ENCODE measurements around the gene DPH1. TPM values are rescaled to one million over a fixed set of nuclear protein-coding genes. Genes with fewer than 3 reads are reported as not detected.

DPH1 gene
- total RNA-seq, 1 donor from 2014 or later, result 25.7 TPM

DNA sequence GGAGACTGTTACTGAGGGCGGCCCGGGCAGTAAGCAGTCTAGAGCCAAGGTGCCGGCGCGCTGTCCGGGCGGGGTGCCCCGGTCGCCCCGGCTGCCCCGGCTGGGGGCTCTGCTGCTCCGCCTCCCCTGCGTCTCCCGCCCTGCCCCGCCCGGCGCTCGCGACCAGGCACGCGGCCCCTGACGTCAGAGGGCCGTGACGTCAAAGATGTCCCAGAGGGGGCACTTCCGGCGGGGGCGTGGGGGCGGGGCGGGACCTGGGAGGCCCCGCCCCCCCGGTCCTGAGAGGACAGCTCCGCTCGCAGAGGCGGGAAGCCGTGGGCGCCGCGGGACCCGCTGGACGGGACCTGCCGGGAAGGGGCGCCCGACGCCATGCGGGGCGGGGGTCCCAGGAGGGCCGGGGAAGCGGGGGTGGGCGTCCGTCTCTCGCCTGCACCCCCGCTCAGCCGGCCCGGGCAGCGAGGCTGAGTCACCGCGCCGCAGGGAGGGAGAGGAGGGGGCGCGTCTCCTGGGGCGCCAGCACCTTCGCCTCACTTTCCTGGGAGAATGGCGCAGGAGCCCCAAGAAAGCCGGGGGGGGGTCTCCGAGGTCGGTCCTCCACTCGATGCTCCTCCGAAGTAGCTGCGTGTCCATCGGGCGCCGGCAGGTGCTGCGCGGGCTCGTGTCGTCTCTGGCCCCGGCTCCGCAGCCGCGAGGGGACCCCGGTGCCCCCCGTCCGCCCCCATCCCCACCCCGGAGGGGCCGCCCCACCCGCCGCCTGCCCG is 20.5 kb downstream of the DPH1 start:
- peak; percentile 68 for DNase-seq

DNA sequence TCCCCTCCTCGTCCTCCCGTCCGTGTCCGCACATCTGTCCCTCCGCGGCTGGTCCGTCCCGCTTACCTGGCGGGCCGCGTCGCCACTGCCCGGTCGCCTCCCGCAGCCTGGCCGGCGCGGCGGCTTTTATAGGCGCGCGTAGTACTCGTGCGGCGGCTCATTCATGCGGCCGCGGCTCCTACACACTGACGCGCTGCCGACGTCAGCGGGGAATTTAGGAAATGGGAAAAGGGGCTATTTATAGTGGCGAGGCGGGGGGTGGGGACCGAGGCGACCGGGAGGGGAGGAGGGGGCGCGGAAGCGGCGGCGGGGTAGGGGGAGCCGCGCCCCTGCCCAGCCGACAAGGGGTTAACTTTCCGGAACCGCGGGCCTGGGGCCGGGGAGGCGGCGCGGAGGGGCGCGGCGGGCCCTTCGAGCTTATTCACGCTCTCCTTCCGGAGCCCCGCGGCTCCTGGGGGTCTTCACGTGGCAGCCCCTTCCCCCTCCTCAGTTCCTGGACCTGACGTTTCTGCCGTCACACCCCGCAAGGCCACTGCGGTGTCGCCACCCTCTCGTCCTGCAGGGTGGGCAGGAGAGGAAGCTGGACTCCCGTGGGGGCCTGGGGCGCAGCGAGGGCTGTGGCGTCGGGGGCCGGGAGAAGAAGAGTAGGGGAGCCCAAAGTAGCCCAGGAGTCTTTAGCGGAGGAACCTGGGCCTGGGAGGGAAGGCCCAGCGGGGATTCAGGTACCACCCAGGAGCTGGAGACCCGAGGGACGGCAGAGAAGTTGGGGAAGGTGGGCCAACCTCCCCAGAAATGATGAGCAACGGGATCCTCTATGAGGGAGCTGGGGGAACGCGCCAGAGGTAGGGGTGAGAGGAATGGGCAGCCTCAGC is 21.3 kb downstream of the DPH1 start:
- DNase-seq, result peak; percentile 57

DNA sequence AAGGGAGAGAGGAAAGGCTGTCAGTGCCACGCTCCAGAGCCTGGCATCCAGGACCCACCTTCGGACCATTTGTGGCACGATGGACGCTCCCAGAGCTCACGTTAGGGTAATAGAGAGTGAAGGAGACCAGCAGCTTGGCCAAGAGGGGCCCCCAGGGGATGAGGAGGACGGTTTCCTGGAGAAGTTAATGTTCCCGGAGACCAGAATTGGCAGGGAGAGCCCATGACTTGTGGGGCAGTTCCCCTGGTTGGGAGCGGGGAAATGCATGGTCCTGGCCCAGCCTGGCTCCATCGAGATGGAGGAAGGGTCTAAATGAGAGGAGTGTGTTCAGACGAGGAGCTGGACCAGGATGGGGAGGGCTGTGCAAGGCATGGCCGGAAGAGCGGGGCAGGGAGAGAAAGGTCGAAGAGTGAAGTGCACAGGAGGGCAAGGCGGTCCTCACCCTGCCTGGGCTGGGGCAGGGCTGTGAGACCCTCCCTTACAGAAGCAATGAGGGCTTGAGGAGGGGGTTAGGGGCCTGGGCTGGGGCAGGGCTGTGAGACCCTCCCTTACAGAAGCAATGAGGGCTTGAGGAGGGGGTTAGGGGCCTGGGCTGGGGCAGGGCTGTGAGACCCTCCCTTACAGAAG is 22.1 kb downstream of the DPH1 start:
- DNase-seq, result no peak

DNA sequence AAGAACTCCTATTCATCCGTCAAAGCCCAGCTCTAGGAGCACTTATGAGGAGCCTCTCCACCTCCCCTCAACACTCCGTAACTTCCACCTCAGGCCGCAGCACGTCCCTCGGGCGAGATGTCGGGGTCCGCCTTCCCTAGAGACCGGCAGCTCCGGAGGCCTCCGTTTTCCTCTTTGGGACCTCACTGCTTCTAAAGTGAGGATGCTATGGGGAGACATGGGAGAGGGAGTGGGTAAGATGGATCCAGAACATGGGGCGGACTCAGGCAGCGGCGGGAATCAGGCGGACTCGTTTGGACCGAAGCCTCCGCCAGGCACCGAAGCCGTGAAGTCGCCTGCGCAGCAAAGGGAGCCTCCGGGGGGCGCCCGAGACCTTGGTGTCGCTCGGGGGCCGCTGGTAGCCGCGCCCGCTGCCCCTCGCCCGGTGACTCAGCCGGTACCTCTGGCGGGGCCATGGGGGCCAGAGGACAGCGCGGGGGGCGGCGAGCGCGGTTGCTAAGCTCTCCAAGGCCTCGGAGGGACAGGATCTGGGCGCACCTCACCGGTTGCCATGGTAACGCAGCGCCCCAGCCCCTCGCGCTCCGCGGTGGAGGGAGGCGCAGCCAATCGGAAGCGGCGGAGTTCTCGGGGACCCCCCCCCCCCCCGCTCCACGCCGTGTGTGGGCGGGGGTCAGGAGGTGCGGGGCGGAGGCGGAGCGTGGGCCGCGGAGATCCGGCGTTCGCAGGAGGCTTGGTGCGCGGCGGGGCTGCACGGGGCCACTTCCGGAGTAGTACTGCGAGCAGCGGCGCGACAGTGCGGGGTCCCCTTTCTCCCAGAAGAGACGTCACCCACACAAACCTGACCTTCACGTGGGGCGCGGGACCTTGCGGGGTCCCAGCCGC is 23.7 kb downstream of the DPH1 start:
- DNase-seq, result peak; percentile 84

DNA sequence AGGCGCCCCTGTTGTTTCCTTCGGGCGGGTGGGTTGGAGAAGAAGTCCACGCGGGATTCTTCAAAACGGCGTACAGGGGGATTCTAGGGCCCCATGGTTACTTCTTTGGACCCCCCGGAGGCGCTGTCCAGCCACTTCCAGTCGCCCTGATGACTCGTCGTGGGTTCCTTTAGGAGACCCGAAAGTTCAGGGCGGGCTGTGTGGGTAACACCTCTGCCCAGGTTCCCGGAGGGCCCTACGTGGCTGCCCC is 24.2 kb downstream of the DPH1 start:
- DNase-seq, result no peak

DNA sequence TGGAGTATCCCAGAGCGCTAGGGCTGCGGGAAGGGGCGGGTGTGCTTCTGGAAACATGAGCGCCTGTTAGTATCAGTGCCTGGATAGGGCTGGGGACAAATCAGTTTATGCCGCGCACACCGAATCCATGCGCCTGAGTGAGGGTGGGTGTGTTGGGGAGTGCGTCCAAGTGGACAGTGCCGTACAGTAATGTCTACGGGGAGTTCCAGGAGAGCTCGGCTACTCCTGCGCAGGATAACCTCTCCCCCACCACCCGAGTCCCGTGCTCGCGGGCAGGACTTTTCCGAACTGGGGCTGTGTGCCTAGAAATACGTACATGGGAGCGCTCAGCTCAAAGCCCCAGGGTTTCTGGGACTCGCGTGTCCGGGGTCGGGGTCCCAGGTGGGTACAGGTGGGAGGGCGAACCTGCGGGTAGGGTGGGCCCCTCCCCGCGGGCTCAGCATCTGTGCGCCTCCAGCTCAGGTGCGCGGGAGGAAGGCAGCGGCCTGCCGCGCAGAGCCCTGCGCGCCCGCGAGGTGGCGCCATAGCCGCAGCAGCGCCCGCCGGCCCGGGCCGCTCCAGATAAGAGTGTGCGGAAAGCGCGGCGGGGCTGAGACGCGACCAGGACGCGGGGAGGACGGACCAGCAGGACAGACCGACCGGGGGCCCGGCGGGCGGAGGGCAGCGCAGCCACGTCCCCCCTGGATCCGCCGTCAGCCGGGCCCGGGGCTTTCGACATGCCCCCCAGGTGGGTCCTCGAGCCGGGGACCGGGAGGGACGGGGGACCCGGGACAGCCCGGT is 24.7 kb downstream of the DPH1 start, which contains the start of gene HIC1:
HIC1 (plus strand) TSS at position 592 of the 780 bp plus-strand sequence. CDS start 1,588 bp downstream, outside the sequence.
- peak; percentile 87 for DNase-seq

DNA sequence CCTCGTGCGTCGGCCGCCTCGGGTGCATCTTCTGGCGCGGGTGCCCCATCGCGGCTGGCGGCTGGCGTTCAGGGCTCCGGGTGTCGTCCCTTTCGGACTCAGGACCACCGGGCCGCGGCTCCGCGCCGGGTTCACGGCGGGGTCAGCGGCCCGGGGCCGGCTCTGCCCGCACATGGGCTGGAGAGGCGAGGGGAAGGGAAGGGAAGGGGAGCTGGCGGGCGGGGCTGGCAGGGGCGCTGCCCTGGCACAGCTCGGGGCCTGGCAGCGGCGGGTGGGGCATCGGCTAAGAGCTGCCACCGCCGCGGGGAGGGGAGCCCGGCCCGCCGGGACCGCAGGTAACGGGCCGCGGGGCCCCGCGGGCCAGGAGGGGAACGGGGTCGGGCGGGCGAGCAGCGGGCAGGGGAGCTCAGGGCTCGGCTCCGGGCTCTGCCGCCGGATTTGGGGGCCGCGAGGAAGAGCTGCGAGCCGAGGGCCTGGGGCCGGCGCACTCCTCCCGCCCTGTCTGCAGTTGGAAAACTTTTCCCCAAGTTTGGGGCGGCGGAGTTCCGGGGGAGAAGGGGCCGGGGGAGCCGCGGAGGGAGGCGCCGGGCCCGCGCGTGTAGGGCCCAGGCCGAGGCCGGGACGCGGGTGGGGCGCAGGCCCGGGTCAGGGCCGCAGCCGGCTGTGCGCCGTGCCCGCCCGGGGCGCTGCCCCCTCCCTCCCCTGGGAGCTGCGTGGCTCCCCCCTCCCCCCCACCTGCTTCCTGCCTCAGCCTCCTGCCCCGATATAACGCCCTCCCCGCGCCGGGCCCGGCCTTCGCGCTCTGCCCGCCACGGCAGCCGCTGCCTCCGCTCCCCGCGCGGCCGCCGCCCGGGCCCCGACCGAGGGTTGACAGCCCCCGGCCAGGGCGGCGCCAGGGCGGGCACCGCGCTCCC is 25.6 kb downstream of the DPH1 start:
- DNase-seq, result peak; percentile 55

DNA sequence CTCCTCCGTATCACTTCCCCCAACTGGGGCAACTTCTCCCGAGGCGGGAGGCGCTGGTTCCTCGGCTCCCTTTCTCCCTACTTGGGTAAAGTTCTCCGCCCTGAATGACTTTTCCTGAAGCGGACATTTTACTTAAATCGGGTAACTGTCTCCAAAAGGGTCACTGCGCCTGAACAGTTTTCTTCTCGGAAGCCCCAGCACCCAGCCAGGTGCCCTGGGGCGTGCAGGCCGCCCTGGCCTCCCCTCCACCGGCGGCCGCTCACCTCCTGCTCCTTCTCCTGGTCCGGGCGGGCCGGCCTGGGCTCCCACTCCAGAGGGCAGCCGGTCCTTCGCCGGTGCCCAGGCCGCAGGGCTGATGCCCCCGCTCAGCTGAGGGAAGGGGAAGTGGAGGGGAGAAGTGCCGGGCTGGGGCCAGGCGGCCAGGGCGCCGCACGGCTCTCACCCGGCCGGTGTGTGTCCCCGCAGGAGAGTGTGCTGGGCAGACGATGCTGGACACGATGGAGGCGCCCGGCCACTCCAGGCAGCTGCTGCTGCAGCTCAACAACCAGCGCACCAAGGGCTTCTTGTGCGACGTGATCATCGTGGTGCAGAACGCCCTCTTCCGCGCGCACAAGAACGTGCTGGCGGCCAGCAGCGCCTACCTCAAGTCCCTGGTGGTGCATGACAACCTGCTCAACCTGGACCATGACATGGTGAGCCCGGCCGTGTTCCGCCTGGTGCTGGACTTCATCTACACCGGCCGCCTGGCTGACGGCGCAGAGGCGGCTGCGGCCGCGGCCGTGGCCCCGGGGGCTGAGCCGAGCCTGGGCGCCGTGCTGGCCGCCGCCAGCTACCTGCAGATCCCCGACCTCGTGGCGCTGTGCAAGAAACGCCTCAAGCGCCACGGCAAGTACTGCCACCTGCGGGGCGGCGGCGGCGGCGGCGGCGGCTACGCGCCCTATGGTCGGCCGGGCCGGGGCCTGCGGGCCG is 26.5 kb downstream of the DPH1 start:
- no peak for DNase-seq

DNA sequence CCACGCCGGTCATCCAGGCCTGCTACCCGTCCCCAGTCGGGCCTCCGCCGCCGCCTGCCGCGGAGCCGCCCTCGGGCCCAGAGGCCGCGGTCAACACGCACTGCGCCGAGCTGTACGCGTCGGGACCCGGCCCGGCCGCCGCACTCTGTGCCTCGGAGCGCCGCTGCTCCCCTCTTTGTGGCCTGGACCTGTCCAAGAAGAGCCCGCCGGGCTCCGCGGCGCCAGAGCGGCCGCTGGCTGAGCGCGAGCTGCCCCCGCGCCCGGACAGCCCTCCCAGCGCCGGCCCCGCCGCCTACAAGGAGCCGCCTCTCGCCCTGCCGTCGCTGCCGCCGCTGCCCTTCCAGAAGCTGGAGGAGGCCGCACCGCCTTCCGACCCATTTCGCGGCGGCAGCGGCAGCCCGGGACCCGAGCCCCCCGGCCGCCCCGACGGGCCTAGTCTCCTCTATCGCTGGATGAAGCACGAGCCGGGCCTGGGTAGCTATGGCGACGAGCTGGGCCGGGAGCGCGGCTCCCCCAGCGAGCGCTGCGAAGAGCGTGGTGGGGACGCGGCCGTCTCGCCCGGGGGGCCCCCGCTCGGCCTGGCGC is 27.3 kb downstream of the DPH1 start:
- DNase-seq, result no peak

DNA sequence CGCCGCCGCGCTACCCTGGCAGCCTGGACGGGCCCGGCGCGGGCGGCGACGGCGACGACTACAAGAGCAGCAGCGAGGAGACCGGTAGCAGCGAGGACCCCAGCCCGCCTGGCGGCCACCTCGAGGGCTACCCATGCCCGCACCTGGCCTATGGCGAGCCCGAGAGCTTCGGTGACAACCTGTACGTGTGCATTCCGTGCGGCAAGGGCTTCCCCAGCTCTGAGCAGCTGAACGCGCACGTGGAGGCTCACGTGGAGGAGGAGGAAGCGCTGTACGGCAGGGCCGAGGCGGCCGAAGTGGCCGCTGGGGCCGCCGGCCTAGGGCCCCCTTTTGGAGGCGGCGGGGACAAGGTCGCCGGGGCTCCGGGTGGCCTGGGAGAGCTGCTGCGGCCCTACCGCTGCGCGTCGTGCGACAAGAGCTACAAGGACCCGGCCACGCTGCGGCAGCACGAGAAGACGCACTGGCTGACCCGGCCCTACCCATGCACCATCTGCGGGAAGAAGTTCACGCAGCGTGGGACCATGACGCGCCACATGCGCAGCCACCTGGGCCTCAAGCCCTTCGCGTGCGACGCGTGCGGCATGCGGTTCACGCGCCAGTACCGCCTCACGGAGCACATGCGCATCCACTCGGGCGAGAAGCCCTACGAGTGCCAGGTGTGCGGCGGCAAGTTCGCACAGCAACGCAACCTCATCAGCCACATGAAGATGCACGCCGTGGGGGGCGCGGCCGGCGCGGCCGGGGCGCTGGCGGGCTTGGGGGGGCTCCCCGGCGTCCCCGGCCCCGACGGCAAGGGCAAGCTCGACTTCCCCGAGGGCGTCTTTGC is 28.0 kb downstream of the DPH1 start:
- DNase-seq, result no peak

DNA sequence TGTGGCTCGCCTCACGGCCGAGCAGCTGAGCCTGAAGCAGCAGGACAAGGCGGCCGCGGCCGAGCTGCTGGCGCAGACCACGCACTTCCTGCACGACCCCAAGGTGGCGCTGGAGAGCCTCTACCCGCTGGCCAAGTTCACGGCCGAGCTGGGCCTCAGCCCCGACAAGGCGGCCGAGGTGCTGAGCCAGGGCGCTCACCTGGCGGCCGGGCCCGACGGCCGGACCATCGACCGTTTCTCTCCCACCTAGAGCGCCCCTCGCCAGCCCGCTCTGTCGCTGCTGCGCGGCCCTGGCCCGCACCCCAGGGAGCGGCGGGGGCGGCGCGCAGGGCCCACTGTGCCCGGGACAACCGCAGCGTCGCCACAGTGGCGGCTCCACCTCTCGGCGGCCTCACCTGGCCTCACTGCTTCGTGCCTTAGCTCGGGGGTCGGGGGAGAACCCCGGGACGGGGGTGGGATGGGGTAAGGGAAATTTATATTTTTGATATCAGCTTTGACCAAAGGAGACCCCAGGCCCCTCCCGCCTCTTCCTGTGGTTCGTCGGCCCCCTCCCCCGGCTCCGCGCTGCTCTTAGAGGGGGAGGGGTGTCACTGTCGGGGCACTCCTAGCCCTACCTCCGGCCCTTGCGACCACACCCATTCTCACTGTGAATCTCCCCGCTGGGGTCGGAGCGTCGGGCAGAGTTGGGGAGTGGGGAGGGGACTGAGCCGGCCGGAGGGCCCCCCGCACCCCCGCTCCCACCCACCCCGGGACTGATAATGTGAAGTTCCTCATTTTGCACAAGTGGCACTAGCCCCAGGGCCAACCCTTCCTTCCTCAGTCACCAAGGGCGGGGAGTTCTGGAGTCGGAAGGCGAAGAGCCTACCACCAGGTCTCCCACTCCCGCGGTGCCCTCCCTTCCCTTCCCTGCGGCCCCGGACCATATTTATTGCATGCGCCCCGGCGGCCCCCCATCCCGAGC is 28.9 kb downstream of the DPH1 start:
- peak; percentile 48 for DNase-seq

DNA sequence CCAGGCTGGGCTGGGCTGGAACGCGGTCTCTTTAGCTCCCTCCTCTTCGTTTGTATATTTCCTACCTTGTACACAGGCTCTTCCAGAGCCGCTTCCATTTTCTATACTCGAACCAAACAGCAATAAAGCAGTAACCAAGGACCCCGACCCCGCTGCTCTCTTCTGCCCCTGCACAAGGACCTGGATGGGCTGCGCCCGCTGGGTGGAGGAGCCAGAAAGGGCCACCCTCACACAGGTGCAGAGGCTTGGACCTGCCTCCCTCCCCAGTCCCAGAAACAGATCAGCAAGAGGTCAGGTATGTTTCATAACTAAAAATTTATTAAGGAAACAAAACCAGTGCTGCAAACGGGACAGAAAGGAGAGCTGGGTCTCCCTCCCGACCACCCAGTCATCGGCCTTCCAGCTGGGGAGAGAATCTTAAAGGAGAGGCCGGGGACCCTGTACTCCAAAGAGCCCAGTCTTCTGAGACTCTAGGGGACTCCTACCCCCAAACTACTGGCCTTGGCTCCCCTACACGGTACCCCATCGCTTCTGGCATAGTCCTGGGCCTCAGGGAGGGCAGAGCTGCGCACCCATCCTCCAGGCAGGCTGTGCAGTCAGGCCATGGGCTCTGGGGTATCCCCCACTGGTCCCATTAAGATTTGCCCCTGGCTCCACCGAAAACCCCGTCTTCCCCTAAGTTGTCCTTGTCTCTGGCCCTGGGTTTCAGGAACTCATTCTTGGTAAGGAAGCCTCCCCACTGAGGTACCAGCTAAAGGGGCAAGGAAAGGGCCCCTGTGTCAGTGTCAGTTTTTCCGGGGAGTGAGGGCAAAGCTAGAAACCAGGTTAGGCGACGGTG is 29.8 kb downstream of the DPH1 start:
- DNase-seq, result no peak

DNA sequence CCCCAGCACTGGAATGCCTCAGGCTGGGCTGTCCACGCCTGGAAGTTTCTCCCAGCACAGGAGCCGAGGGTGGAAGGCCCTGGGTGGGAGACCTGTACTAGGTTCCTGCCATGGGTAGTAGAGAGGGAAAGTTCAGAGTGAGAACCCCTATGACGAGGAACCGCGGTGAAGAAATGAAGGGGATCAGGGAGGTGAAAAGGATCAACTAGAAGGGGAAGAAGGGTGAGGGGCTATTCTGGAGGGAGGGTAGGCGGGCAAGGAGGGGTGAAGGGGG is 30.4 kb downstream of the DPH1 start:
- DNase-seq, result no peak

DNA sequence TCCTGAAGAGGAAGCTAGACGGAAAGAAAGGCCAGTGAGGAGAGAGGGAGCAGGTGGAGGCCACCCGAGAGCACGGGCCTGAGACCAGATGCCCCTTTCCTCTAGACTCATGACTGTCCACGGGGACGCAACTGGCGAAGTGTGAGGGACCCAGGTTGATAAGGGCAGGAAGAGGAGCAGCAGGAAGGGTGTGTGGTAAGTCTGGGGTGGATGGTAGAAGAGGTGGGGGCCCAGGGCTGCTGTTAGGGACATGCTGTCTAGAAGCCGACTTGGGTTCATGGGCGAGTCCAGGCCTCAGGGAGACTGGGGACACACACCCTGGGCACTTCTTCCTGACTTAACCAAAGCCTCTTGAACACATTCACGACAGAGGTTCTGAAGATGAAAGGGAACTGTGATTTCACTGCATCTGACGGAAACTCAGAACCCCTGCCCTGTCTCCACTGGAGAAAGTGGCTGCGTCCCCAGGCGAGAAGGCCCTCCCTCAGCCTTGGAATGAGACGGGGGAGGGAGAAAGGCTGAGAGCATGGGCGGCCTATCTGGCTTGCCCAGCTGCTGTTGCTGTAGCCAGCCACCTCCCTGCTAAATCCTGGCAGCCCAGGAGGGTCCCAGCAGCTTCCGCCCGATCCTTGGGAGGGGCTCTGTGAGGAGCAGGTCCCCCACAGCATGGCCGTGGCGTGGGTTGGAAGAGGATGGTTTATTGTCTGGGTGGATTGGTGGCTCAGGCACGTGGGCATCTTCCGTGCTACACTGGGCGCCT is 30.9 kb downstream of the DPH1 start:
- DNase-seq, result no peak

DNA sequence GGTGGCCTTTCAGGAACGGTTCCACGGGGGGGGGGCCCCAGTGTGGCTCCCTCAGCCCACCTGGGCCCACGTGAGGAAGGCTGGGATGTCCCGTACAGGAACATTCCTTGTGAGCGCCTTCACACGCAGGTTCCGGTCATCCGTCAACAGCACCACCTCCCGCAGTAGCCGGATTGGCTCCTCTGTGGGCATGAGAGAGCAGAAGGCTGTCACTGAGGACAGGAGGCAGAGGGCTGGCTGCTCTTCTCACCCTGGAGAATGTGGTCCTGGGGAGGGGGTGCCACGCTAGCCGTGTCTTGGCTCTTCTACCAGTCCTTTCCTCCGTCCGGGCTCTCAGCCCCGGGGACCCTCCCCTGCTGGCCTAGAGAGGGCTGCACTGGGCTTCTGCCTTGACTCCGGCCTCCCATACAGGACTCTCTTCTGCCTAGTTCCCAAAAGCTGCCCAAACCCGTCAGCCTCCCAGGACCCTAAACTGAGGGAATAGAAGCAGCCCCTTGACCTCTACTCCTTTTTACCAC is 31.5 kb downstream of the DPH1 start:
- no peak for DNase-seq
